Endothelial cell of umbilical vein (primary cell): ENCODE measurements around the gene MCC.

Experiments used
- CTCF ChIP-seq, 2 donors: IDR thresholded peaks; 1 replicate in 1 of 2; 2 replicates in 1 of 2; pipeline ENCODE4 v1.5.1; 2011; ENCODE audit warnings: low read length in 2 of 2, mild to moderate bottlenecking in 2 of 2, moderate library complexity in 2 of 2, control low read depth in 1 of 2, inconsistent platforms in 1 of 2, low read depth in 1 of 2; ENCODE audit not compliant: insufficient read depth in 1 of 2; ENCODE audit errors: extremely low read depth in 1 of 2
- EZH2 ChIP-seq: IDR thresholded peaks from 2 replicates; pipeline ENCODE4 v1.6.1; 2012; ENCODE audit warnings: borderline replicate concordance, low read depth, mild to moderate bottlenecking, moderate library complexity, low read length, inconsistent platforms; ENCODE audit not compliant: severe bottlenecking
- FOS ChIP-seq: IDR thresholded peaks from 2 replicates; pipeline ENCODE4 v1.6.1; 2011; ENCODE audit warnings: mild to moderate bottlenecking, low read length, moderate library complexity, borderline replicate concordance; ENCODE audit not compliant: insufficient read depth
- GATA2 ChIP-seq: IDR thresholded peaks from 2 replicates; pipeline ENCODE4 v1.7.0; 2011; ENCODE audit warnings: low read depth, mild to moderate bottlenecking, moderate library complexity, mixed read lengths, low read length; ENCODE audit not compliant: insufficient read length, insufficient read depth
- JUN ChIP-seq: IDR thresholded peaks from 2 replicates; pipeline ENCODE4 v1.6.1; 2011; ENCODE audit warnings: borderline replicate concordance, low read depth; ENCODE audit not compliant: insufficient read length, insufficient read depth
- MAX ChIP-seq: IDR thresholded peaks from 2 replicates; pipeline ENCODE4 v1.6.1; 2011; ENCODE audit not compliant: insufficient read depth, insufficient read length
- MYC ChIP-seq: IDR thresholded peaks from one replicate; pipeline ENCODE4 v1.6.1; 2011; ENCODE audit warnings: mild to moderate bottlenecking, low read depth, low read length
- POLR2A ChIP-seq: IDR thresholded peaks from 2 replicates; pipeline ENCODE4 v1.6.1; 2012; ENCODE audit warnings: low read depth, mild to moderate bottlenecking, control low read depth, low read length
- POLR2AphosphoS5 ChIP-seq: IDR thresholded peaks from 2 replicates; pipeline ENCODE4 v1.6.1; 2012; ENCODE audit warnings: low read depth, mild to moderate bottlenecking, control low read depth, low read length, moderate library complexity; ENCODE audit not compliant: insufficient read depth

GRCh38 chr5:113265190-113265589 is 223.1 kb downstream of the MCC start:
- TF ChIP-seq POLR2A (no peak), POLR2AphosphoS5 (no peak), EZH2 (no peak), CTCF (IDR thresholded peaks at IDR 0.05; ENCODE audit: extremely low read depth in 1 of 2, insufficient read depth in 1 of 2, low read depth in 1 of 2, low read length in 2 of 2) (no peak), JUN (no peak), MYC (no peak), MAX (no peak), FOS (no peak), GATA2 (no peak)
